ENCODE data around the gene GRB10.

GRB10 gene

DNA sequence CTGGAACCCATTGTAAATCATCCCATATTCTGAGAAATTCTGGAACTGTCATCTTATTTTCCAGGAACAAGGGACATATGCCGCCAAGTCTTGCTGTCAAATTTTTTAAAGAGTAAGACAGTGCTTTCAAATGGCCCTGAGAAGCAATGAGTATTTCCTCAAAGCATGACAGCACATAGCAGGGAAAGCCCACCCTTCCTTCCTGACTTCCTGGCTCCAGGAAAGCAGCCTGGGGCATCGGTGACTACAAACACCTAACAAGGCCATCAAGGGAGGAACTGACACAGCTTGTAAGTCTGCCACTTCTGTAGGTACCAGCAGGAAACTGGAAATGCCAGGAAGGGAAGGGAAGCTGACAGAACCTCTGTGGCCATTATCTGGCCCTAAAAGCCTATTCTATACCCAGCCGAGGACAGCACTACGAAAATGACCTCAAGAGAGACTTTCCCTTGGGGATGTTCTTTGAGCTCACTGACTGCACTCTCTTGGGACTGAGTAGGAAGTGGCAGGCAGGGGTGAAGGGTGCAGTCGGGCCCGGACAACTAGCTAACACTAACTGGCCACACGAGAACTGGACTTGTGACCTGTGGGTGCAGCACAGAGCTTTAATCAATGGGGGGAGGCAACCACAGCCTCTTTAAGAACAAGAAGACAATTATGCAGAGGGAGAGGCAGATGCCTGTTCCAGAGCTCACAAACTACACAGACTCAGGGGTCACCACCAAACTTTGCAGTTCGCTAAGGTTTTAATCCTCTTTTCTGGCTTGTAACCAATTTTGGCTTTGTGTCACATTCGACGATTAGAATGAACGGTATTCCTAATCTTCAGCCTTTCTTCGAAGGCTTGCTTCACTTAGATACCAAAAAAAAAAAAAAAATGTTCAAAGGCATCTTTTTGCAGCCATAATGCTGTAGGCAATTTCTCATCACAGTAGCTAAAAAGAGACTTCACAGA is 52.0 kb downstream of the GRB10 start:
- TF ChIP-seq, protein P1, sequence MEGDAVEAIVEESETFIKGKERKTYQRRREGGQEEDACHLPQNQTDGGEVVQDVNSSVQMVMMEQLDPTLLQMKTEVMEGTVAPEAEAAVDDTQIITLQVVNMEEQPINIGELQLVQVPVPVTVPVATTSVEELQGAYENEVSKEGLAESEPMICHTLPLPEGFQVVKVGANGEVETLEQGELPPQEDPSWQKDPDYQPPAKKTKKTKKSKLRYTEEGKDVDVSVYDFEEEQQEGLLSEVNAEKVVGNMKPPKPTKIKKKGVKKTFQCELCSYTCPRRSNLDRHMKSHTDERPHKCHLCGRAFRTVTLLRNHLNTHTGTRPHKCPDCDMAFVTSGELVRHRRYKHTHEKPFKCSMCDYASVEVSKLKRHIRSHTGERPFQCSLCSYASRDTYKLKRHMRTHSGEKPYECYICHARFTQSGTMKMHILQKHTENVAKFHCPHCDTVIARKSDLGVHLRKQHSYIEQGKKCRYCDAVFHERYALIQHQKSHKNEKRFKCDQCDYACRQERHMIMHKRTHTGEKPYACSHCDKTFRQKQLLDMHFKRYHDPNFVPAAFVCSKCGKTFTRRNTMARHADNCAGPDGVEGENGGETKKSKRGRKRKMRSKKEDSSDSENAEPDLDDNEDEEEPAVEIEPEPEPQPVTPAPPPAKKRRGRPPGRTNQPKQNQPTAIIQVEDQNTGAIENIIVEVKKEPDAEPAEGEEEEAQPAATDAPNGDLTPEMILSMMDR (IDR thresholded peaks at IDR 0.05; ENCODE audit: low read depth, low read length, missing control alignments), result no peak
- no peak overlapping the region for H3K4me3 ChIP-seq (ENCODE audit: low read depth, low read length)
- in situ Hi-C loops (cut with HindIII; ENCODE audit: low pct_ligation_motif_present, low sequenced_read_pairs), result no loop called here
- H3K27me3 ChIP-seq (replicated peaks), result no peaks in the 10 kb centered on the region
- no peaks in the 10 kb centered on the region for H3K36me3 ChIP-seq (replicated peaks)
- no peak overlapping the region for H3K27ac ChIP-seq
- DNase-seq, result no peak

DNA sequence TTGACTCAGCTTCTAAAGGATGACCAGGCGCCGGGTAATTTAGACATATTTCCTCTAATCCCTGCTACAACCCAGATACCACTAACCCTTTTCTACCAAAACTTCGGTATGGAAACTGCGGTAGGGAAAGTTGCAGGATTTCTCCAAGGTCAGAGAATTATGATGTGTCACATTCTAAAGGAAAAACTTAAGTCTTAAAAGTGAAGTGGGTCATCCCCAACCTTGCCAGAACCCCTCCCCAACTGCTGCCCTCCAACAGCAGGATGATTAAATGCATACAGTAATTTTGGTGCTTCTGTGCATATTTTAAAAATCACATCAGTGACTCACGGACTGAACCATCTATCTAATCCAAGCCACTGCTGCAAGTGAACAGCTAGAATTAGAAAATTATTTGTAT is 52.7 kb downstream of the GRB10 start:
- H3K4me3 ChIP-seq (ENCODE audit: low read depth, low read length), result no peak overlapping the region
- peaks cover under 1% of the 10 kb centered on the region for H3K36me3 ChIP-seq (replicated peaks)
- in situ Hi-C loops (cut with HindIII; ENCODE audit: low pct_ligation_motif_present, low sequenced_read_pairs), result no loop called here
- no peak overlapping the region for H3K27ac ChIP-seq
- TF ChIP-seq, protein P1 (IDR thresholded peaks at IDR 0.05; ENCODE audit: low read depth, low read length, missing control alignments), result no peak
- H3K27me3 ChIP-seq (replicated peaks), result no peaks in the 10 kb centered on the region
- DNase-seq, result no peak

DNA sequence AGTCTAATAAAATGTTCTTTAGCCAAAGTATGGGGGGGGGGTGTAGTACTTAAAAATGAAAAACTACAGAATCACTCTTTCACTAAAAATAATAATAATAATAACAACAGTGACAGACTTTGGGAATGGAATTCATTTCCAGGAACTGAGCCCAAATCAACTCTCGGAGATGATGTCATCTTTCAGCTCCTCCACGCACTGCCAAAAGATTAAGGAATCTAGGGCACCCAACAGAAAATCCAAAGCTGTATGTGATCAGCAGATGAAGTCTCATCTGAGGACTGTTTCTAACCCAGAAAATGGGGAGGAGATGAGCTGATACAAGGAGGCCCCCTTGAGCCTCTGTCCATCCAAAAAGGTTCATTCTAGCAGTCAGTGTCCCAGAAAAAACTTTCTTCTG is 54.5 kb downstream of the GRB10 start:
- DNase-seq, result peak; percentile 47
- Histone ChIP-seq H3K4me3 (ENCODE audit: low read depth, low read length) (no peak overlapping the region), H3K36me3 (replicated peaks) (peaks cover 9% of the 10 kb centered on the region), H3K27ac (peak overlapping the region; percentile 2), H3K27me3 (replicated peaks) (no peaks in the 10 kb centered on the region)
- in situ Hi-C loops (cut with HindIII; ENCODE audit: low pct_ligation_motif_present, low sequenced_read_pairs), result no loop called here
- TF ChIP-seq, protein P1 (IDR thresholded peaks at IDR 0.05; ENCODE audit: low read depth, low read length, missing control alignments), result no peak

DNA sequence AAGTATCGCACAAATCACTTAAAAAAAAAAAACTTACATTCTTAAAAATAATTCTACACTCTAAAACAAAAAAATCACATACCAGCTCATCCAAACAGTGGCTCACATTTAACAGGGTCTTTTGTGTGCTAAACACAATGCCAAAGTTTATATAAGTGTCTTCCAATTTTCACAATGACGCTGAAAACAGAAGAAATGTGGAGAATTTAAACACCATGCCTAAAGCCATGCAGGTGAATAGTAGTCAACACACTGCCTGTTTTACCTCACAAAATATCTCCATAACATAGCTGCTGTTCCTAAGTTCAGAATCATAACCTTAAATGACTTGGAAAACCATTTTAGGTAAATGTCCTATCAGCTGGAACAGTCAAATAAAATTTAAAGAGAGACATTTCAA is 55.0 kb downstream of the GRB10 start:
- in situ Hi-C loops (cut with HindIII; ENCODE audit: low pct_ligation_motif_present, low sequenced_read_pairs), result no loop called here
- TF ChIP-seq, protein P1 (IDR thresholded peaks at IDR 0.05; ENCODE audit: low read depth, low read length, missing control alignments), result no peak
- Histone ChIP-seq H3K4me3 (ENCODE audit: low read depth, low read length) (no peak overlapping the region), H3K27ac (peak overlapping the region; percentile 2), H3K36me3 (replicated peaks) (peaks cover 9% of the 10 kb centered on the region), H3K27me3 (replicated peaks) (no peaks in the 10 kb centered on the region)
- no peak for DNase-seq

DNA sequence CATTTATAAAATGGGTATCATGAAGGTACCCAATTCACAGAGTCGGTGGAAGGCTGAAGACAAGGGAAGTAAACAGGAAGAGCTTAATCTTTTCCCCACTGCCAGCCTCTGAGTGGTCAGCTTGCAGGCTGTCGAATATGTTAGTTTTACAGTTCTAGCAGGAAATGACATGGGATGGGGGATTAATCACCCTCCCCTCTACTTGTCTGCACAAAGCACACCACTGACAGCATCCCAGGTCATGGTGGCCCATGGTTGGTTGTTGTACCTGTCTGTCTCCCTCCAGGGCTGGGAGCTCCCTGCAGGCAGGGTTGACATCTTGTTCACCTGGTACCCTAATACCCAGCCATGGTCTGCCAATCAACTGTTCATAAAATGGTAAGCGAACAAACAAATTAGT is 55.6 kb downstream of the GRB10 start:
- no peak overlapping the region for H3K27ac ChIP-seq
- in situ Hi-C loops (cut with HindIII; ENCODE audit: low pct_ligation_motif_present, low sequenced_read_pairs), result no loop called here
- H3K36me3 ChIP-seq (replicated peaks), result peaks cover 9% of the 10 kb centered on the region
- H3K4me3 ChIP-seq (ENCODE audit: low read depth, low read length), result no peak overlapping the region
- TF ChIP-seq, protein P1 (IDR thresholded peaks at IDR 0.05; ENCODE audit: low read depth, low read length, missing control alignments), result no peak
- no peaks in the 10 kb centered on the region for H3K27me3 ChIP-seq (replicated peaks)
- DNase-seq, result peak; percentile 49
